BJ (cell line): ENCODE measurements around the gene AGAP1. TPM values are rescaled to one million over a fixed set of nuclear protein-coding genes. Genes with fewer than 3 reads are reported as not detected.

Source experiments
- CTCF ChIA-PET: fragments of 350-600 bp; formaldehyde crosslinking; extraction: SDS; loops from one replicate; lab custom pipeline; 2021; ENCODE audit warnings: antibody characterized with exemption, inconsistent platforms; lab: Yijun Ruan, JAX
- POLR2A ChIA-PET: fragments of 300-600 bp; sonication (Branson Sonifier 250); formaldehyde crosslinking; extraction: SDS; loops from one replicate; lab custom pipeline; 2021; ENCODE audit warnings: antibody characterized with exemption; lab: Charles Lee
- DNase-seq: peaks from one replicate; pipeline ENCODE4 v3.0.0-alpha.2; 2011; ENCODE audit warnings: low read depth
- H3K27me3 ChIP-seq: 2 replicates; pipeline ENCODE4 v1.6.0; 2011; ENCODE audit warnings: low read length; ENCODE audit not compliant: control insufficient read depth, insufficient read depth
- H3K36me3 ChIP-seq: 2 replicates; pipeline ENCODE4 v1.5.1; 2011; ENCODE audit warnings: low read length; ENCODE audit not compliant: control insufficient read depth, insufficient read depth
- H3K4me3 ChIP-seq: 2 replicates; pipeline ENCODE4 v1.5.1; 2011; ENCODE audit warnings: low read depth, mild to moderate bottlenecking, control low read depth, low read length
- polyA plus RNA-seq: library from polyadenylated mRNA; depleted of rRNA; stranded (reverse); fragments of >200 nt; gene quantifications from 2 replicates; pipeline ENCODE4 v1.2.3, GENCODE V29; 2011
- TF ChIP-seq, protein P1 (sequence below): IDR thresholded peaks from 2 replicates; pipeline ENCODE4 v1.5.1; 2011; ENCODE audit warnings: low read depth, mild to moderate bottlenecking, control low read depth, inconsistent platforms, low read length, moderate library complexity; ENCODE audit not compliant: insufficient read depth

Gene AGAP1
- polyA plus RNA-seq, 1 experiment = 14.9 TPM

DNA sequence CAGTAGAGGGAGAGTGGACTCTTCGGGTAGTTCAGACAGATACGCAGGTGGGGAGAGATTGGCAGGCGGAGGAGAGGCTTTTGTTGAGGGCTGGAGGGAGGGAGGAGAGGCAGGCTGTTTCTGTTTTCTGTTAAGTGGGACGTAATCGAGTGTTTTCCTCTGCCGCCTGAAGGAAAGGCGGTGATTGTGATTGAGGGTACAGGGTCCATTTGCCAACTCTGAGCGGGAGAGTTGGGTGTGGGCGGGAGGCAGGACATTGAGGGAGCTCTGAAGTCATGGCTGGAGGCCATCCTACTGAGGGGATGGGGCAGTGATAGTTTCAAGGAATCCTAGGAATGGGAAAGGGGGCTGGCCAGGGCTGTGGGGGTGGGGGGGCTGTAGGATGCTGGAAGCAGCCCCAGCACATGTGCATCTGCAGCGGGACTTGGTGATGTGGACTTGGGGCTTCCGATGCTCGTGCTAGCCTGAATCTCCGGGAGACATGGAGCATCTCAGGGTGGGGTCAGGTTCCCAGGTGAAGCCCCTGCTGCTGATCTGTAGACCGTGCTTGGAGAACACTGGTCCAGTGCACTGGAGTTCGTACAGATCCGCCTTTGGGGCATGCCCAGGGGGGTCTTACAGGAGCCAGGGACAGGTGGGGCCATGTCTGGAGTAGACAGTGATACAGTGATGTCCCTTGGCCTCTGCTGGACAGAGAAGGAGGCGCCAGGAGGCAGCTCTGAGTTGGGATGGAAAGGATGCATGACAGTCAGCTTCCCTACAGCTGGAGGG lies 167.5 kb downstream of the AGAP1 start:
- no peaks in the 10 kb centered on the region for H3K36me3 ChIP-seq
- ChIA-PET POLR2A (no interaction called here), CTCF (interaction anchor here (1.2 to 1.3 kb wide), 2 partner anchors 10 to 14 kb away, joined by 3 read pairs; no protein-coding TSS in a partner anchor)
- H3K4me3 ChIP-seq = no peak overlapping the region
- peaks cover 4% of the 10 kb centered on the region; the same call in 1 of the 2 replicates for H3K27me3 ChIP-seq
- DNase-seq = no peak
- TF ChIP-seq, protein P1, sequence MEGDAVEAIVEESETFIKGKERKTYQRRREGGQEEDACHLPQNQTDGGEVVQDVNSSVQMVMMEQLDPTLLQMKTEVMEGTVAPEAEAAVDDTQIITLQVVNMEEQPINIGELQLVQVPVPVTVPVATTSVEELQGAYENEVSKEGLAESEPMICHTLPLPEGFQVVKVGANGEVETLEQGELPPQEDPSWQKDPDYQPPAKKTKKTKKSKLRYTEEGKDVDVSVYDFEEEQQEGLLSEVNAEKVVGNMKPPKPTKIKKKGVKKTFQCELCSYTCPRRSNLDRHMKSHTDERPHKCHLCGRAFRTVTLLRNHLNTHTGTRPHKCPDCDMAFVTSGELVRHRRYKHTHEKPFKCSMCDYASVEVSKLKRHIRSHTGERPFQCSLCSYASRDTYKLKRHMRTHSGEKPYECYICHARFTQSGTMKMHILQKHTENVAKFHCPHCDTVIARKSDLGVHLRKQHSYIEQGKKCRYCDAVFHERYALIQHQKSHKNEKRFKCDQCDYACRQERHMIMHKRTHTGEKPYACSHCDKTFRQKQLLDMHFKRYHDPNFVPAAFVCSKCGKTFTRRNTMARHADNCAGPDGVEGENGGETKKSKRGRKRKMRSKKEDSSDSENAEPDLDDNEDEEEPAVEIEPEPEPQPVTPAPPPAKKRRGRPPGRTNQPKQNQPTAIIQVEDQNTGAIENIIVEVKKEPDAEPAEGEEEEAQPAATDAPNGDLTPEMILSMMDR = no peak

DNA sequence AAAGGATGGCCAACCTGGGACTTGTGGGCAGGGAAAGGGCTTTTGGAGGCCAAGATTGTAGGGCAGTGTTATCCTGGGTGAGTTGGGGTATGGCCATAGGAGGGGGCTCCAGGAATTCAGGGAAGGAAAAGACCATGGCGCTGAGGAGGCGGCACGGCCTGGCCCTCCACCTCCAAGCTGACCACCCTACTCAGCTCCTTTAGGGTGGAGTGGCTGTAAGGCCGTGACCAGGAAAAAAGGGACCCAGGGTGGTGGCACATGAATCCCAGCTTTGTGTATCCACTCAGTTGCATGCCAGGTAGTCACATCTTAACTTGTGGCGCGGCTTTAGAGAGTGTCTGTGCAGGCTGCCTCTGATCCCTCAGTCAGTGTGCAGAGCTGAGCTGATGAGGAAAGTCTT lies 168.1 kb downstream of the AGAP1 start:
- Histone ChIP-seq H3K27me3 (peaks cover 4% of the 10 kb centered on the region; the same call in 1 of the 2 replicates), H3K4me3 (no peak overlapping the region), H3K36me3 (no peaks in the 10 kb centered on the region)
- TF ChIP-seq, protein P1 = no peak
- POLR2A ChIA-PET = no interaction called here
- CTCF ChIA-PET = interaction anchor here (1.2 to 1.3 kb wide), 2 partner anchors 10 to 14 kb away, joined by 3 read pairs; no protein-coding TSS in a partner anchor
- DNase-seq = no peak

DNA sequence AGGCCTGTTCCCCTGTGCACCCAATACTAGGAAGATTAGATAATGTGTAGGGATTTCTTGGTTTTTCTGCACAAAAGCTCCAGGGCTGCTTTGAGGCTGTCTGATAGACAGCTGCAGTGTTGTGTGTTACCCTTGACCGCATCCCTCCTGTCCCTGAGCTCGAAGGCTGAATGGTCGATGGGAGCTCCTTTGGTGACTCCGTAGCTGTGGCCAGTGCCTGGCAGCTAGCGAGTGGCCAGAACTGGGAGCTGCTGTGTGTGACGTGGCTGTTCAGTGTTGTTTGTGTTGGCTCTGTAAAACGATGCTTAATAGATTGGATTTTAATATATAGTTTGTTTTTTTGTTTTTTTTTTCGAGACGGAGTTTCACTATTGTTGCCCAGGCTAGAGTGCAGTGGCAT lies 170.0 kb downstream of the AGAP1 start:
- TF ChIP-seq, protein P1 = no peak
- ChIA-PET CTCF (interaction anchor here (1.1 to 1.8 kb wide), 2 partner anchors 68 to 70 kb away, joined by 4 to 5 read pairs; no protein-coding TSS in a partner anchor), POLR2A (no interaction called here)

DNA sequence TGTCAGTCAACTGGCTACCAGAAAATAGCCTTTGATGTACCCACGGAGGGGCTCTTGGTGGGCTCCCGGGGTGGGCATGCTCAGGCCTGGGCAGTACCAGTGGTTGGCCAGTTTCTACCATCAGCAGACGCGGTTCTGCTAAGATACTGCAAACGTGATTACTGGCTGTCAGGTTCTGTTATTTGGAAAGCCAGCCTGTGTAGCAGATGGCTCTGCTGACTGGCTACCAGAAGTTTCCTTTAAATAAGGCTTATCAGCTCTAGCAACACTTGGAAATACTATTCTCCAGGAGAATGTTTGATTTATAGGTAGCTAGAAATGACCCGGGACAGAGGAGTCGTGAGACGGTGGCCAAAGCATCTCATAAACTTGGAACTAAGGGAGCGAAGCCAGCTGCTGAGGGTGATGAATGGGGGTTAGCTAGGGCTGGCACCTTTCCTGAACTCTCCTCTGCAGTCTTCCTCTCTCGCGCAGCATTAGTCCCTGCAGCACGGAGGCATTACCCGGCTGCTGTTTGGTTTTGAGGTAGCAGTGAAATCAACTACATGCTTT lies 171.9 kb downstream of the AGAP1 start:
- ChIA-PET POLR2A (no interaction called here), CTCF (interaction anchor here (0.9 to 1.5 kb wide), 6 partner anchors 11 to 81 kb away, joined by 3 to 7 read pairs (median 4); no protein-coding TSS in a partner anchor)
- Histone ChIP-seq H3K36me3 (no peaks in the 10 kb centered on the region), H3K4me3 (no peak overlapping the region), H3K27me3 (peaks cover 4% of the 10 kb centered on the region; the same call in 1 of the 2 replicates)
- TF ChIP-seq, protein P1 = no peak
- DNase-seq = no peak

More for the DNA sequence above, 170.0 kb downstream of the AGAP1 start:
- H3K4me3 ChIP-seq = no peak overlapping the region
- peaks cover 4% of the 10 kb centered on the region; the same call in 1 of the 2 replicates for H3K27me3 ChIP-seq
- H3K36me3 ChIP-seq = no peaks in the 10 kb centered on the region
- DNase-seq = no peak

DNA sequence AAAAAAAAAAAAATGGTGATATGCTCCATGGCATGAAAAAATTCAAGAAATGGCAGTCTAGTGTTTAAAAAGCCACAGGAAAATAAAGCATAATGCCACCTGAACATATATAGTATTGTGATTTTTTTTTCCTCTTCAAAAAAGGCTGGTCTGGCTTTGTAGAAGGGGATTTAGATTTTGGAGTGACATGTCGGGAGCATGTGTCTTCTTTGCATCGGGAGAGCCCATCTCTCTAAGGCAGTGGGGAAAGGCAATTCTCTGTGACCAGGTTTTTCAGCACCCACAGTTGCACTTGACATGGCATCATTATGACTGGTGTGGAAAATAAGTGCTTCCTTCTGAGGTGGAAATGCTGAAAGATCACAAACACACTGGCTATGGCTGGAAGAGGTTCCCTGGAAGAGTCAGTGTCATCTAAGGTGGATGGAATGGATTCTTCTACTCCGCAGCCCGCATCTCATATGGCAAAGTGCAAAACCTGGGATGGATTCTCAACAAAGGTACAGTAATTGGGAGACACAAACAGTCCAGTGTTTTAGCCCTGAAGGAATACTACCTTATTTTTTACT lies 172.5 kb downstream of the AGAP1 start:
- Histone ChIP-seq H3K27me3 (peaks cover 4% of the 10 kb centered on the region; the same call in 1 of the 2 replicates), H3K36me3 (no peaks in the 10 kb centered on the region), H3K4me3 (peak overlapping the region; percentile 0; the same call in 1 of the 2 replicates)
- POLR2A ChIA-PET = no interaction called here
- CTCF ChIA-PET = interaction anchor here (1.0 to 1.5 kb wide), 5 partner anchors 31 to 80 kb away, joined by 3 to 7 read pairs (median 4); no protein-coding TSS in a partner anchor
- DNase-seq = no peak
- TF ChIP-seq, protein P1 = no peak
